MM.1S (cell line): Measurements from ENCODE around the gene C2orf42.
"Not testable (repeated sequence)": the region's sequence is repeated elsewhere in the genome, so short reads cannot be mapped to it uniquely, and the experiment has no call there.

Source experiments
- DNase-seq: peaks from one replicate; pipeline ENCODE4 v3.0.0-alpha.2; 2015
- H2AFZ ChIP-seq: fragments of 300-600 bp; sonication (generic); 2 replicates; pipeline ENCODE4 v1.6.0; 2016; ENCODE audit warnings: antibody characterized with exemption, low read length
- H3F3A ChIP-seq: fragments of 300-600 bp; sonication (generic); 2 replicates; pipeline ENCODE4 v1.6.1; 2016; ENCODE audit warnings: mild to moderate bottlenecking, antibody characterized with exemption, low read length, moderate library complexity, mixed read lengths; ENCODE audit not compliant: insufficient read depth
- H3K27ac ChIP-seq: fragments of 300-600 bp; sonication (generic); 2 replicates; pipeline ENCODE4 v1.5.1; 2016; ENCODE audit warnings: mild to moderate bottlenecking, low read length
- H3K27me3 ChIP-seq: fragments of 300-600 bp; sonication (generic); replicated peaks from 2 replicates; pipeline ENCODE4 v1.6.0; 2016; ENCODE audit warnings: low read length; ENCODE audit not compliant: insufficient read depth
- H3K36me3 ChIP-seq: fragments of 300-600 bp; sonication (generic); replicated peaks from 2 replicates; pipeline ENCODE4 v1.6.1; 2016; ENCODE audit warnings: mild to moderate bottlenecking, low read length, mixed read lengths; ENCODE audit not compliant: insufficient read depth
- H3K4me1 ChIP-seq: fragments of 300-600 bp; sonication (generic); 2 replicates; pipeline ENCODE4 v1.6.1; 2016; ENCODE audit warnings: low read length, mixed read lengths
- H3K4me2 ChIP-seq: fragments of 300-600 bp; sonication (generic); 2 replicates; pipeline ENCODE4 v1.6.0; 2016; ENCODE audit warnings: low read depth, low read length
- H3K4me3 ChIP-seq: fragments of 300-600 bp; sonication (generic); 2 replicates; pipeline ENCODE4 v1.5.1; 2016; ENCODE audit warnings: low read length, mixed read lengths
- H3K79me2 ChIP-seq: fragments of 300-600 bp; sonication (generic); 2 replicates; pipeline ENCODE4 v1.6.1; 2016; ENCODE audit warnings: mixed run types, low read length, mixed read lengths
- H3K9ac ChIP-seq: fragments of 300-600 bp; sonication (generic); 2 replicates; pipeline ENCODE4 v1.6.1; 2016; ENCODE audit warnings: low read length, mixed read lengths
- H3K9me2 ChIP-seq: fragments of 300-600 bp; sonication (generic); replicated peaks from 2 replicates; pipeline ENCODE4 v1.6.1; 2016; ENCODE audit warnings: mild to moderate bottlenecking, low read length, mixed read lengths; ENCODE audit not compliant: insufficient read depth
- H3K9me3 ChIP-seq: fragments of 300-600 bp; sonication (generic); replicated peaks from 2 replicates; pipeline ENCODE4 v1.6.1; 2016; ENCODE audit warnings: mild to moderate bottlenecking, low read length, mixed read lengths; ENCODE audit not compliant: insufficient read depth
- H4K20me1 ChIP-seq: fragments of 300-600 bp; sonication (generic); 2 replicates; pipeline ENCODE4 v1.6.1; 2016; ENCODE audit warnings: mild to moderate bottlenecking, low read length, moderate library complexity, mixed read lengths; ENCODE audit not compliant: insufficient read depth
- EZH2 ChIP-seq: fragments of 300-600 bp; sonication (generic); optimal IDR thresholded peaks from 2 replicates; pipeline ENCODE3; 2017; ENCODE audit warnings: low read depth, mild to moderate bottlenecking, antibody characterized with exemption, low read length, mixed read lengths
- EZH2phosphoT487 ChIP-seq: fragments of 300-600 bp; sonication (generic); IDR thresholded peaks from 2 replicates; pipeline ENCODE4 v1.6.1; 2018; ENCODE audit warnings: antibody characterized with exemption, low read length
- TF ChIP-seq, protein P1 (sequence below): fragments of 300-600 bp; sonication (generic); IDR thresholded peaks from 2 replicates; pipeline ENCODE4 v1.5.1; 2016; ENCODE audit warnings: antibody characterized with exemption, low read length, mixed read lengths

C2orf42 gene

DNA sequence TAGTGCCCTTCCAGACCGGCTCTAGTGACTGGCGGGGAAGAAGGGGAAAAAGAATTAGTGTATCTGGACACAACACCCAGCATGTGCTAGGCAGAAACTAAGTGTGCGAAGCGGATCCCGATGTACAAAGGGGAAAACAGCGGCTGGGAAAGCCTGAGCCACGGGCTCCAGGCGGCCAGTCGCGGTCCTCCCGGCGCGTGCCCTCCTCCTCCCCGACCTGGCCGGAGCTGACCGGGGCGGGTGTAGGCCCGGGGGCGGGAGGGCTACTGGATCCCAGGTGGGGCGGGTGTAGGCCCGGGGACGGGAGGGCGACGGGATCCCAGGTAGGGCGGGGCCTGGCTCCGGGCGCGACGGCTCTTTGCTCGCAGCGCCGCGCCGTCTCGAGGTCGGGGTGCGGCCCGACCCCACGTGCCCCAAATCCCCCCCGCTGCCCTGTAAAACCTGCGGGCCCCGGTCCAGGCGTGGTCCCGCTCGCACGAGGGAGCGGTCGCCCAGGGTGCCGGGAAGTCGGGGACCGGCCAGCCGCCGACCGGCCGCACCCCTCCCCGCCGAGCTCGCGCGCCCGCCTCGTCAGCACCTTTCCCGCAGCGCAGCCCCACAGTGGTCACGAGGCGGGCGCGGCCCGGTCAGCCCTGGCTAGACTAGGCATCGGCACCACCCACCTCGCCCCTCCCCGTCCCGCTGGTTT, 48.8 kb downstream of the C2orf42 start:
- no peak for DNase-seq
- H3K4me2 ChIP-seq, result peak overlapping the region; percentile 86
- H3K27ac ChIP-seq, result peak overlapping the region; percentile 90
- H3K4me3 ChIP-seq, result peak overlapping the region; percentile 72
- H3K4me1 ChIP-seq, result peaks cover 16% of the 10 kb centered on the region
- peaks cover 7% of the 10 kb centered on the region; the same call in 1 of the 2 replicates for H3F3A ChIP-seq
- H3K36me3 ChIP-seq, result no peaks in the 10 kb centered on the region
- no peaks in the 10 kb centered on the region for H3K79me2 ChIP-seq
- no peaks in the 10 kb centered on the region for H3K9me2 ChIP-seq
- no peaks in the 10 kb centered on the region for H3K27me3 ChIP-seq
- H4K20me1 ChIP-seq, result no peaks in the 10 kb centered on the region
- no peaks in the 10 kb centered on the region for H3K9me3 ChIP-seq
- H2AFZ ChIP-seq, result peak overlapping the region; percentile 66
- H3K9ac ChIP-seq, result peak overlapping the region; percentile 95
- TF ChIP-seq EZH2, result no peak
- TF ChIP-seq EZH2phosphoT487, result no peak
- TF ChIP-seq, protein P1, sequence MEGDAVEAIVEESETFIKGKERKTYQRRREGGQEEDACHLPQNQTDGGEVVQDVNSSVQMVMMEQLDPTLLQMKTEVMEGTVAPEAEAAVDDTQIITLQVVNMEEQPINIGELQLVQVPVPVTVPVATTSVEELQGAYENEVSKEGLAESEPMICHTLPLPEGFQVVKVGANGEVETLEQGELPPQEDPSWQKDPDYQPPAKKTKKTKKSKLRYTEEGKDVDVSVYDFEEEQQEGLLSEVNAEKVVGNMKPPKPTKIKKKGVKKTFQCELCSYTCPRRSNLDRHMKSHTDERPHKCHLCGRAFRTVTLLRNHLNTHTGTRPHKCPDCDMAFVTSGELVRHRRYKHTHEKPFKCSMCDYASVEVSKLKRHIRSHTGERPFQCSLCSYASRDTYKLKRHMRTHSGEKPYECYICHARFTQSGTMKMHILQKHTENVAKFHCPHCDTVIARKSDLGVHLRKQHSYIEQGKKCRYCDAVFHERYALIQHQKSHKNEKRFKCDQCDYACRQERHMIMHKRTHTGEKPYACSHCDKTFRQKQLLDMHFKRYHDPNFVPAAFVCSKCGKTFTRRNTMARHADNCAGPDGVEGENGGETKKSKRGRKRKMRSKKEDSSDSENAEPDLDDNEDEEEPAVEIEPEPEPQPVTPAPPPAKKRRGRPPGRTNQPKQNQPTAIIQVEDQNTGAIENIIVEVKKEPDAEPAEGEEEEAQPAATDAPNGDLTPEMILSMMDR, result no peak

DNA sequence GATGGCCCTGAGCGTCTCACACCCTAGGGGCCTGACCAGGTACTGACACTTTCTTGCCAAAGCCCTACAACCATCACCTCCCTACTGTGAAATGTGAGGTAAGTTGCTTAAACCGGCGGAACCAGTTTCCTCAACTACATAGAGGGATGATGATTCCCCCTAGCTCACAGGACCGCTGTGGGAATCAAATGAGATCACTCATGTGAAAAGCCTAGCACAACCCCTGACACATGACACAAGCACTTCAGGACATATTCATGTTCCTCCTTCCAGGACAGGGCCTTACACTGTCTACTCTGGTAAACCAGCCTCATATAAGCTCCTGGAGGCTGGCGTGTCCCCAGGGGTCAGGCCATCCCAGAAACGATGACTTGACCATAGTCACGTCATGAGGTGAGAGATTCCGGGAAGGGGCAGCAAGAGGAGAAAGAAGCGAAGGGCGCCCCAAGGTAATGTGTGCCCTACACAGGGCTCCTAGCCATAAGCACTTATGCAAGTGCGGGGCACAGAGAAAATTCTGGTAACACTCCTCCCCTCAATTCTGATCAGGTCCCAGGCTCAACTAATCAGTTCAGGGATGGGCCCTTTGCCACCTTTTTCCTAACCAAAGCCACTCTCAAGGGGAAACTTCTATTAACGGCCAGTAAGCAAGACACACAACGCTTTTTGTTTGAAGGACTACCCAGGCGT, 49.5 kb downstream of the C2orf42 start:
- TF ChIP-seq, protein P1, result peak; percentile 27; the same call in 1 of the 2 replicates
- no peak for TF ChIP-seq EZH2phosphoT487
- H4K20me1 ChIP-seq, result no peaks in the 10 kb centered on the region
- H2AFZ ChIP-seq, result peak overlapping the region; percentile 66
- H3K9ac ChIP-seq, result peak overlapping the region; percentile 95
- peak; percentile 40 for DNase-seq
- H3K27me3 ChIP-seq, result no peaks in the 10 kb centered on the region
- no peaks in the 10 kb centered on the region for H3K79me2 ChIP-seq
- H3K4me2 ChIP-seq, result peak overlapping the region; percentile 86
- no peaks in the 10 kb centered on the region for H3K36me3 ChIP-seq
- no peaks in the 10 kb centered on the region for H3K9me3 ChIP-seq
- no peaks in the 10 kb centered on the region for H3K9me2 ChIP-seq
- H3K27ac ChIP-seq, result peak overlapping the region; percentile 90
- H3K4me3 ChIP-seq, result peak overlapping the region; percentile 72
- H3F3A ChIP-seq, result peaks cover 7% of the 10 kb centered on the region; the same call in 1 of the 2 replicates
- peaks cover 16% of the 10 kb centered on the region for H3K4me1 ChIP-seq

DNA sequence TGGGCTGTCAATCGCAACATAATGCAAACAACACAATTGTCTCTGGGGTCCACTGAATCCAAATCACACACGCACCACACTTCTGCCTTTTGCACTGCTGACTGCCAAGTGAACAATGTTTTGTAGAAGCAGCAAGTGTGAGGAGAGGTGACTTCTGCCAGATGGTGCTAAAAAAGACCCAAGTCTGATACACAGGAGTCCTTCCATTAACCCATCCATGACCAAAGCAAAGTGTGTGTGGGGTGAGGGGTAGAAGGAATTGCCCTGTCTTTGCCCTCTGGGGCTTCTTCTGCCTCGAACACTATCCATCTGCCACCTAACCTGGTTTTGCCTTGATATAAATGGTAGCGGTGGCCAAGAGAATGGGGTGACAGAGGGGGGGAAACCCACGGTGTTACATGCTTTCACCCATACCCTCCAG, 50.0 kb downstream of the C2orf42 start:
- Histone ChIP-seq H3K9me3 (no peaks in the 10 kb centered on the region), H3K79me2 (no peaks in the 10 kb centered on the region), H3K4me2 (no peak overlapping the region), H2AFZ (no peak overlapping the region), H3K4me3 (no peak overlapping the region), H3K27me3 (no peaks in the 10 kb centered on the region), H3K9ac (no peak overlapping the region), H3K9me2 (no peaks in the 10 kb centered on the region), H3K36me3 (no peaks in the 10 kb centered on the region), H3F3A (peaks cover 7% of the 10 kb centered on the region; the same call in 1 of the 2 replicates), H3K27ac (no peak overlapping the region), H4K20me1 (no peaks in the 10 kb centered on the region), H3K4me1 (peaks cover 16% of the 10 kb centered on the region)
- DNase-seq, result no peak
- no peak for TF ChIP-seq EZH2phosphoT487
- TF ChIP-seq, protein P1, result no peak
- no peak for TF ChIP-seq EZH2

DNA sequence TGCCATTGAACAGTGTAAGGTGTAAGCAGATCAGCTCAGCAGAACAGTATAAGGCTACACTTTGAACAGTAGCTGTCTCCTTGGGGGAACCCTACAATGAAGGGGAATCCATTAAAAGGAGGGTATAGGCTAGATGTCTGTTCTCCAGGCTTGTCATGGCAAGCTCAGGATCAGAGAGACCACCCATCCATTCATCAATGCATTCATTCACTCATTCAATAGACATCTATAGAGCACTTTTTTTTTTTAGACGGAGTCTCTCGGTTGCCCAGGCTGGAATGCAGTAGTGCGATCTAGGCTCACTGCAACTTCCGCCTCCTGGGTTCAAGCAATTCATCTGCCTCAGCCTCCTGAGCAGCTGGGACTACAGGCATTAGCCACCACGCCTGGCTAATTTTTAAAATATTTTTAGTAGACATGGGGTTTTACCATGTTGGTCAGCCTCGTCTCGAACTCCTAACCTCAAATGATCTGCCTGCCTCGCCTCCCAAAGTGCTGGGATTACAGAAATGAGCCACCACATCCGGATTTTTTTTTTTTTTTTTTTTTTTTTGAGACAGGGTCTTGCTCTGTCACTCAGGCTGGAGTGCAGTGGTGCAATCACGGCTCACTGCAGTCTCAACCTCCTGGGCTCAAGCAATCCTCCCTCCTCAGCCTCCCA, 56.4 kb downstream of the C2orf42 start:
- not testable (repeated sequence) for H3K36me3 ChIP-seq, DNase-seq, H3K9me3 ChIP-seq, H3K27ac ChIP-seq, H3K79me2 ChIP-seq, H2AFZ ChIP-seq, H3F3A ChIP-seq, H3K4me3 ChIP-seq, H3K9ac ChIP-seq, H4K20me1 ChIP-seq, H3K9me2 ChIP-seq, H3K4me2 ChIP-seq, H3K27me3 ChIP-seq
- H3K4me1 ChIP-seq, result peaks cover 11% of the 10 kb centered on the region
